Islet of Langerhans (tissue), 1 donor: ENCODE data around the gene KCNK17.
"Not testable (repeated sequence)": the region's sequence is repeated elsewhere in the genome, so short reads cannot be mapped to it uniquely, and the experiment has no call there.

ENCODE experiments used
- FAIRE-seq: peaks from one replicate; lab custom pipeline; 2011; peaks lifted over from hg19 to GRCh38; lab: Jason Lieb, UNC

KCNK17 gene

GRCh38 chr6:39302011-39302410 is 12.2 kb downstream of the KCNK17 start:
- no peak for FAIRE-seq

- no peak for FAIRE-seq
Observed at GRCh38 chr6:39301606-39302005, 12.6 kb downstream of the KCNK17 start.

DNA sequence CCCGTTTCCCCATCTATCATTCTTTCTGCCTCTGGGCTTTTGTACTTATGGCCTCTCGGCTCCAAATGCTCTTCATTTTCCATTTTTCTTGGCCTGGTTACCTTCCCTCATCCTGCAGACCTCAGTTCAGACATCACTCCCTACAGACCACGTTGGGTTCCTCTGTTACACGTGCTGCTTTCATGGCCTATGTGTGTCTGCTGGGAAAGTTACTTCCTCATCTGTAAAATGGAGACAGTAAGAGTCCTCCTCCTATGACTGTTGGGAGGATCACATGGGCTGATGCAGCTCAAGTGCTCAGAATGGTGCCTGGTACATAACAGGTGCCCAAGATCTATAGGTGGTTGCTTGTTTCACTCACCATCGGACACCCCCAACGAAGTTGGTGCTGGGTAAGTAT is 13.5 kb downstream of the KCNK17 start:
- FAIRE-seq: no peak

GRCh38 chr6:39298061-39298460 is 16.2 kb downstream of the KCNK17 start:
- no peak for FAIRE-seq

GRCh38 chr6:39296745-39297640 is 17.2 kb downstream of the KCNK17 start:
- FAIRE-seq: no peak

- FAIRE-seq: no peak
Observed at GRCh38 chr6:39295611-39296011, 18.6 kb downstream of the KCNK17 start.

- FAIRE-seq: no peak
Observed at GRCh38 chr6:39294899-39295298, 19.3 kb downstream of the KCNK17 start.

- no peak for FAIRE-seq
Observed at GRCh38 chr6:39294133-39294532, 20.1 kb downstream of the KCNK17 start.

DNA sequence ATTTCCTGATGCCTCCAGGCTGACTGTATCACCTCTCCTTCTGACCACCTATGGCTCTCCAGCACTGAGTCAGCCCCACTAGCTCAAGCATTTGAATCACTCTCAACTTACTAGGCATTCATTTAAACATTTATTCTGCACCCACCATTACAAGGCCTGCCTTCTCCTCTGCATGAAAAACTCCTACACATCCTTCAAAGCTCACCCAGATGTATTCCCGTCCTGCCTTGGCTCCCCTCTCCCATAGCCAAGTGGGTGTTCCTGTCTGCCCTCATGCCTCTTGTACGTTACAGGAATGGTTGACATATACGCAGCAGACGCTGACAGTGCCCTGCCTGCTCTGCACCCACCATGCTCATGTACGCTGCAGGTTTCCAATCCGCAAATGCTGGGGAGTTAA is 21.6 kb downstream of the KCNK17 start:
- no peak for FAIRE-seq

GRCh38 chr6:39289490-39289889 is 24.7 kb downstream of the KCNK17 start:
- no peak for FAIRE-seq

GRCh38 chr6:39287601-39288000 is 26.6 kb downstream of the KCNK17 start:
- FAIRE-seq: no peak

- not testable (repeated sequence) for FAIRE-seq
Observed at GRCh38 chr6:39286596-39286995, 27.6 kb downstream of the KCNK17 start.

DNA sequence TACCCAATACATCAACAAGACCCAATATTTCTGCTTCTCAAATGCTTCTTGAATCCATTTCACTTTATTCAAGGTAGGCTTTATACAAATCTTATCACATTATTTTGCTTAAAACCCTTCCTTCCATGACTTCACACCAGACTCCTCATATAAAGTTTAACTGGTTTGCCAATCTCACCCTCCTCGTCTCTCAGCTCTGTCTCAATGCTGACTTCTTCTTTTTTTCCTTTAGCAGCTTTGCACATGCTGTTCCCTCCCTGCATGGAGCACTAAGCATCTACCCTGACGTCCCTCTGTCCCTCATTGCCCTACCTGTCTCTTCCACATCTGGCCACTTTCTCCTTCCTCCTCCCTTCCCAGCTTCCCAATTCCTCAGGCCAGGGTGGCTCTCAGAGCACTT is 31.4 kb downstream of the KCNK17 start:
- FAIRE-seq: no peak

GRCh38 chr6:39281312-39281980 is 32.8 kb downstream of the KCNK17 start:
- FAIRE-seq: no peak

GRCh38 chr6:39280247-39280731 is 33.9 kb downstream of the KCNK17 start:
- FAIRE-seq: no peak

DNA sequence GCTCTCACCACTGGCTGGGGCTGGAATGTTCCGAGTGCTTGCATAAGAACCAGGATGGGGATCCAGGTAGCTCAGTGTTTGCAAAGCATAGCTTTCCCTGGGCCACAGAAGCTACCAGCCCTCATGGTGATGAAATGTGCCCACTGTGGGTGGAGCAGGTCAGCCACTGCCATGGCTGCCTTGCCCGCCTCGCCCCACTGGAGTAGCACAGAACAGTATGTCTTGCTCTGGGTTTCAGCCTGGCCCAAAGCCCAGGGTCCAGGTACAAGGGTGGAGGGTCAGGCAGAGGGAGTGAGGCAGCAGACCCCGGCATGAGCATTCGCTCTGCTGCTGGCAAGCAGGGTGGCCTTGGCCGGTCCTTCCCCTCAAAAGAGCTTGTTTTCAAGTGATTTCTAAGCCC is 34.7 kb downstream of the KCNK17 start:
- no peak for FAIRE-seq

GRCh38 chr6:39276379-39276995 is 37.7 kb downstream of the KCNK17 start:
- FAIRE-seq: no peak

DNA sequence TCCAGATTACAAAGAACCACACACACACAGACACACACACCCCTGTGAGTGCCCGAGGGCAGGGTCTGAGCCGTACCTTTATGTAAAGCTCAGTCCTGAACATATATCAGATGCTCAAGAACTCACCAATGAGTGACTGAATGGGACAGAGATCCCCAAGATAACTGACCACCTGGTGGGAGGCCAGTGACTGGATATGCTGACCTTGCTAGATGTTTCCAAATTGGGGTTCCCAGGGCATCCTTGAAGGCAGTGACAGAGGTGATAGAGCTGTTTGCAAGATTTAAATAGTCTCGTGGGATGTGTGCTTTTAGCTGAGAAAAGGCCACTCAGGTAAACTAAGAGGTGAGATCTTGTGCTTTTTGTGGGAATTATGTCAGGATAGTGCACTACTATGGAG is 39.3 kb downstream of the KCNK17 start:
- FAIRE-seq: no peak

DNA sequence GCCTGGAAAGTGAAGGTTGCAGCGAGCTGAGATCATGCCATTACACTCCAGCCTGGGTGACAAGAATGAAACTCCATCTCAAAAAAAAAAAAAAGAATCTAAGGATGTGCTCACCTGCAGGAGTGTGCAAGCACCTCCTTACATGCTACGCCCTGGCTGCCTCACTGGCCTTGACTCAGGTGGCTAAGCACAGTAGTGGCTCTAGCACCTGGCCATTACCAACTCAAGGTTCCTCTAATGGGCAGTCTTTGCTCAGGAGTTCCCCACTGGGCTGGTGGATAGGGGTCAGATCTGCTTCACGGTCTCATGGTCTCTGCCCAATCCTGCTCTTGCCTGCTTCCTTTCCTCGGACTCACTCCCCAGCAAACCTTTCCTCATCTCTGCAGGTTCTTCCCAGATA is 39.7 kb downstream of the KCNK17 start:
- FAIRE-seq: no peak

- FAIRE-seq: no peak
Observed at GRCh38 chr6:39273406-39273821, 40.8 kb downstream of the KCNK17 start.

DNA sequence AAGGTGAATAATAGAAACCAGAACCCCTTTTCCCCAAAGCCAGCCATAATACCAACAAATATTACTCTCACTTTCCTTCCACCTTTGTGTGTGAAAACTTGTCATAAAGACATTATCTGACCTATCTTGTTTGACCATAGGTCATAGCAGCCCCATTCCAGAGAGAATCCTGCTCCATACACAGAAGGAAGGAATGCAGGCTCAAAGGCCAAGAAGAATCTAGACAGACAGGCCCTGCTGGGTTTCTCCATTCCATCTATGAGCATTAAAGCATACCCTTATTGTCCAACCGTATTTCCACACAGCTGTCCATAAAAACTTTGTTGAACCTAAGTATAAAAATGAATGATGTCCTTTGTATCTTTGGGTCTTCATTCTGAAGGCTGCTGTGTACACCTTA is 44.3 kb downstream of the KCNK17 start:
- FAIRE-seq: no peak

GRCh38 chr6:39268721-39269120 is 45.5 kb downstream of the KCNK17 start:
- no peak for FAIRE-seq

GRCh38 chr6:39268171-39268570 is 46.0 kb downstream of the KCNK17 start:
- no peak for FAIRE-seq
